DND-41 (cell line): ENCODE data around the gene MED12L.

ENCODE experiments used
- ATAC-seq: fragments of 200-7000 bp; cut with Tn5 transposase; 3 replicates; pipeline ENCODE4 v1.9.1; 2021; ENCODE audit warnings: low read depth; ENCODE audit not compliant: insufficient read depth
- DNase-seq: peaks from one replicate; pipeline ENCODE4 v3.0.0-alpha.2; 2020
- H2AFZ ChIP-seq: 2 replicates; pipeline ENCODE4 v1.6.0; 2012; ENCODE audit warnings: low read depth, low read length
- H3K27ac ChIP-seq: 2 replicates; pipeline ENCODE4 v1.5.1; 2012; ENCODE audit warnings: low read length, inconsistent platforms
- H3K27me3 ChIP-seq: fragments of 200-600 bp; sonication (generic); 2 replicates; pipeline ENCODE4 v1.6.0; 2012; ENCODE audit warnings: low read length, mild to moderate bottlenecking, inconsistent platforms; ENCODE audit not compliant: insufficient read depth, poor library complexity
- H3K36me3 ChIP-seq: 2 replicates; pipeline ENCODE4 v1.5.1; 2012; ENCODE audit warnings: low read length, inconsistent platforms; ENCODE audit not compliant: insufficient read depth
- H3K4me1 ChIP-seq: 2 replicates; pipeline ENCODE4 v1.5.1; 2012; ENCODE audit warnings: mild to moderate bottlenecking, low read length; ENCODE audit not compliant: insufficient read depth
- H3K4me2 ChIP-seq: 2 replicates; pipeline ENCODE4 v1.6.0; 2012; ENCODE audit warnings: mild to moderate bottlenecking, moderate library complexity, low read length, inconsistent platforms; ENCODE audit not compliant: insufficient read depth
- H3K4me3 ChIP-seq, 2 experiments: fragments of 200-600 bp in 1 of 2; shearing (Covaris generic) in 1 of 2; 2 replicates each; pipeline ENCODE4 v1.5.1; 2012 to 2016; ENCODE audit warnings: inconsistent platforms in 2 of 2, low read length in 2 of 2, mild to moderate bottlenecking in 2 of 2, low read depth in 1 of 2, moderate library complexity in 1 of 2
- H3K79me2 ChIP-seq: 2 replicates; pipeline ENCODE4 v1.6.0; 2012; ENCODE audit warnings: low read length, inconsistent platforms; ENCODE audit not compliant: insufficient read depth
- H3K9ac ChIP-seq: 2 replicates; pipeline ENCODE4 v1.6.0; 2012; ENCODE audit warnings: low read depth, mild to moderate bottlenecking, inconsistent platforms, low read length, moderate library complexity
- H3K9me3 ChIP-seq: 2 replicates; pipeline ENCODE4 v1.5.1; 2012; ENCODE audit warnings: low read length, moderate library complexity, mild to moderate bottlenecking, inconsistent platforms; ENCODE audit not compliant: insufficient read depth, severe bottlenecking
- H4K20me1 ChIP-seq: 2 replicates; pipeline ENCODE4 v1.6.0; 2012; ENCODE audit warnings: low read length; ENCODE audit not compliant: insufficient read depth
- EZH2 ChIP-seq: IDR thresholded peaks from 3 replicates; pipeline ENCODE4 v1.6.1; 2012; ENCODE audit warnings: borderline replicate concordance, low read depth, mild to moderate bottlenecking, moderate library complexity, low read length, inconsistent platforms; ENCODE audit not compliant: severe bottlenecking
- TF ChIP-seq, protein P1 (sequence below): IDR thresholded peaks from 2 replicates; pipeline ENCODE4 v1.5.1; 2012; ENCODE audit warnings: borderline replicate concordance, low read length, moderate library complexity, mild to moderate bottlenecking; ENCODE audit not compliant: poor library complexity, severe bottlenecking; ENCODE audit errors: extremely low read depth

Gene MED12L

DNA sequence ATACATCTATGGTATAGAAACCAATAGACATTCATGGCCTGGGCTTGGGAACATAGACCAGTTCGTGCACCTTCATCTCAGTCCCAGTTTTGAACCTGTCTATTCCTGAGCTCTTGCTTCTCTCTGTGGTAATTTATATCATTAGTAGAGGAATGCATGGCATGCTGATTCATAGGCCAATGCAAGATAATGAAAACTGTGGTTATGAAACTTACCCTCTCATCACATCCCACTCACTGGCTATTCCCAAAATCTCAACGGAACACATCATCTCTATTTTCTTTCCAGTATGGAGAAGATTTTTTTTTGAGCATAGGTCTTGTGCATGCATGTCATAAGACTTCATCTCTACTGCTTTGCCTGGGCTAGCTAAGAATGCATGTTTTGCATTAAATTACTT is 317.8 kb downstream of the MED12L start:
- Histone ChIP-seq H3K4me3 (no peak overlapping the region), H4K20me1 (no peaks in the 10 kb centered on the region), H3K4me1 (no peaks in the 10 kb centered on the region), H3K79me2 (no peaks in the 10 kb centered on the region), H3K4me2 (no peak overlapping the region), H3K27ac (no peak overlapping the region), H3K27me3 (no peaks in the 10 kb centered on the region), H3K9ac (no peak overlapping the region), H3K9me3 (no peaks in the 10 kb centered on the region), H3K36me3 (peaks cover 3% of the 10 kb centered on the region; the same call in 1 of the 2 replicates), H2AFZ (no peak overlapping the region)
- DNase-seq (no peak), ATAC-seq (no peak)
- TF ChIP-seq, protein P1, sequence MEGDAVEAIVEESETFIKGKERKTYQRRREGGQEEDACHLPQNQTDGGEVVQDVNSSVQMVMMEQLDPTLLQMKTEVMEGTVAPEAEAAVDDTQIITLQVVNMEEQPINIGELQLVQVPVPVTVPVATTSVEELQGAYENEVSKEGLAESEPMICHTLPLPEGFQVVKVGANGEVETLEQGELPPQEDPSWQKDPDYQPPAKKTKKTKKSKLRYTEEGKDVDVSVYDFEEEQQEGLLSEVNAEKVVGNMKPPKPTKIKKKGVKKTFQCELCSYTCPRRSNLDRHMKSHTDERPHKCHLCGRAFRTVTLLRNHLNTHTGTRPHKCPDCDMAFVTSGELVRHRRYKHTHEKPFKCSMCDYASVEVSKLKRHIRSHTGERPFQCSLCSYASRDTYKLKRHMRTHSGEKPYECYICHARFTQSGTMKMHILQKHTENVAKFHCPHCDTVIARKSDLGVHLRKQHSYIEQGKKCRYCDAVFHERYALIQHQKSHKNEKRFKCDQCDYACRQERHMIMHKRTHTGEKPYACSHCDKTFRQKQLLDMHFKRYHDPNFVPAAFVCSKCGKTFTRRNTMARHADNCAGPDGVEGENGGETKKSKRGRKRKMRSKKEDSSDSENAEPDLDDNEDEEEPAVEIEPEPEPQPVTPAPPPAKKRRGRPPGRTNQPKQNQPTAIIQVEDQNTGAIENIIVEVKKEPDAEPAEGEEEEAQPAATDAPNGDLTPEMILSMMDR: no peak

GRCh38 chr3:151404316-151404715 is 318.9 kb downstream of the MED12L start:
- peak; percentile 52; the same call in 1 of the 3 replicates for ATAC-seq

GRCh38 chr3:151407928-151408327 is 322.5 kb downstream of the MED12L start:
- no peak for TF ChIP-seq EZH2
- TF ChIP-seq, protein P1: no peak
- H3K4me2 ChIP-seq: no peak overlapping the region
- no peaks in the 10 kb centered on the region for H3K27me3 ChIP-seq
- no peak overlapping the region for H3K27ac ChIP-seq
- H3K36me3 ChIP-seq: 0 out of 2 replicates have a peak, but pooled peaks cover 1% of the 10 kb centered on the region
- H2AFZ ChIP-seq: no peak overlapping the region
- no peaks in the 10 kb centered on the region for H3K79me2 ChIP-seq
- no peaks in the 10 kb centered on the region for H3K4me1 ChIP-seq
- DNase-seq (no peak), ATAC-seq (no peak)
- H3K9me3 ChIP-seq: no peaks in the 10 kb centered on the region
- no peak overlapping the region for H3K4me3 ChIP-seq
- no peaks in the 10 kb centered on the region for H4K20me1 ChIP-seq
- no peak overlapping the region for H3K9ac ChIP-seq

More at GRCh38 chr3:151404316-151404715, 318.9 kb downstream of the MED12L start:
- DNase-seq: no peak
- Histone ChIP-seq H3K4me2 (no peak overlapping the region), H3K79me2 (no peaks in the 10 kb centered on the region), H3K4me3 (no peak overlapping the region), H3K9ac (no peak overlapping the region), H3K9me3 (no peaks in the 10 kb centered on the region), H3K27me3 (no peaks in the 10 kb centered on the region), H3K4me1 (no peaks in the 10 kb centered on the region), H3K36me3 (no peaks in the 10 kb centered on the region), H2AFZ (no peak overlapping the region), H3K27ac (no peak overlapping the region), H4K20me1 (no peaks in the 10 kb centered on the region)
- TF ChIP-seq, protein P1: no peak
- no peak for TF ChIP-seq EZH2
